Mesenteric fat pad (tissue), 1 donor: ENCODE results near the gene CAMSAP1. TPM values are rescaled to one million over a fixed set of nuclear protein-coding genes. Genes with fewer than 3 reads are reported as not detected.

Source experiments
- DNase-seq: peaks from one replicate; pipeline ENCODE4 v3.0.0-alpha.2; 2020; ENCODE audit warnings: low spot score
- total RNA-seq: library from RNA; stranded (reverse); fragmentation: NEBNext Ultra II Directional; extraction: Animal tissue kit (Norgen Biotek cat#: 25700); gene quantifications from one replicate; pipeline ENCODE4 v1.2.1, GENCODE V29; 2021
- donor health status: DM: yes; HTN: yes; CAD: no.

Gene CAMSAP1
- total RNA-seq, 1 donor from 2014 or later: 35.3 TPM

DNA sequence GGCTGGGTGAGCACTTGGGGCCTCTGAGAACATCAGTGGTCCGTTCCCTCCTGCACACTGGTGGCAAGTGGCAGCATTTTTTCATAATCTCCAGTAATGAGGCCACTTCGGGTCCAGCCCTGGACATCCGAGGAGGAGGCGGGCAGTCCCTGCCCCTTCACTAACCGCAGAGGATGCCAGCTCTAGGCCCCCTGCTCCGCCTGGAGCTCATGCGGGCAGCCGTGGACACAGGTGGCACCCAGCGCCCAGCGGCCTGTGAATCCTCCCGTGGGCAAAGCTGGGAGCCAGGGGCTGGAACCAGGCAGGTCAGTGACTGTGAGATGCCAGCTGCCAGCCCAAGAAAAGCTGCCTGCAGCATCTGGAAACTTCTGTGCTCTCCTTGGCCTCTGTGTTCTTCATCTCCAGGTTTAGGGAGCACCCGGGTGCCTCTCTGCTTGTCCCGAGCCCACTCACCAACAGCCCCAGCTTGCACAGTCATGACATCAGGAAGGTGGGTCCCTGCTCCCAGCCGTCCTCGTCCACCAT is 112.9 kb downstream of the CAMSAP1 start:
- no peak for DNase-seq

- no peak for DNase-seq
Observed at GRCh38 chr9:135794057-135794335, 113.3 kb downstream of the CAMSAP1 start.

DNA sequence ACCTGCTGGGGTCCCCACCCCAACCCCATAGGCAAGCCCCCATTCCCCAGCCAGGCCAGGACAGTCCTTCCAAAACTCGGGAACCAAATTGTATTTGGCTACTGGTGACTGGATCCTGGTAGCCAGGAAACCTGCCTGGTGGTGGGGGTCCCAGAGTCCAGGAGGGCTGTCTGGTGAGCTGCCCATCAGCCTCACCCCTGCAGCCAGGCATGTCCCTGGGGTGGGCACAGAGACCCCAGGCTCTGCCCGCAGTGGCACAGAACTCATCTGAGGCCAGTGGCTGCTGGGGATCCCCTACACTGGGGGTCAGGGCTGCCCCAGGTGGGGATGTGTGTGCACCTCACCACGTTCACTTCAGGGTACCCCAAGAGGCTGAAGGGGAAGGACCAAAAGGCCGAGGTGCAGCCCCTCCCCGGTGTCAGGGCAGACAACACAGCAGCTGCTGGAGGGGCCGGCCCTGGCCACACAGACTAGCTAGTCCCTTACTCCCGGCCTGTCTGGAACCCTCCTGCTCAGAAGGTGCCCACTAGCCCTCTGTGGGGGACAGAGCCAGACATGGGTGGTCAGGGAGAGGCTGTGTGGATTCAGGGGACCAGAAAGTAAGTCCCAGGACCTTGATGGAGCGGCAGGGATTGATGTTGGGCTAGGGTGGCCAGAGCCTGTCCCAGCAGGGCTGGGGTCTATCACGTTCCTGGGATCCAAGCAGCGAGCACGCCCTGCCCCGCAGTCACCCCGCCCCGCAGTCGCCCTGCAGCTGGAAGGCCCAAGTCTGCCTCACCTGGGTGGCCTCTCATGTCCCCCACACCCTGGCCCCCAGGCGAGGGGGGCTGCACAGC is 113.9 kb downstream of the CAMSAP1 start:
- DNase-seq: no peak

GRCh38 chr9:135792268-135793128 is 114.8 kb downstream of the CAMSAP1 start:
- DNase-seq: no peak

DNA sequence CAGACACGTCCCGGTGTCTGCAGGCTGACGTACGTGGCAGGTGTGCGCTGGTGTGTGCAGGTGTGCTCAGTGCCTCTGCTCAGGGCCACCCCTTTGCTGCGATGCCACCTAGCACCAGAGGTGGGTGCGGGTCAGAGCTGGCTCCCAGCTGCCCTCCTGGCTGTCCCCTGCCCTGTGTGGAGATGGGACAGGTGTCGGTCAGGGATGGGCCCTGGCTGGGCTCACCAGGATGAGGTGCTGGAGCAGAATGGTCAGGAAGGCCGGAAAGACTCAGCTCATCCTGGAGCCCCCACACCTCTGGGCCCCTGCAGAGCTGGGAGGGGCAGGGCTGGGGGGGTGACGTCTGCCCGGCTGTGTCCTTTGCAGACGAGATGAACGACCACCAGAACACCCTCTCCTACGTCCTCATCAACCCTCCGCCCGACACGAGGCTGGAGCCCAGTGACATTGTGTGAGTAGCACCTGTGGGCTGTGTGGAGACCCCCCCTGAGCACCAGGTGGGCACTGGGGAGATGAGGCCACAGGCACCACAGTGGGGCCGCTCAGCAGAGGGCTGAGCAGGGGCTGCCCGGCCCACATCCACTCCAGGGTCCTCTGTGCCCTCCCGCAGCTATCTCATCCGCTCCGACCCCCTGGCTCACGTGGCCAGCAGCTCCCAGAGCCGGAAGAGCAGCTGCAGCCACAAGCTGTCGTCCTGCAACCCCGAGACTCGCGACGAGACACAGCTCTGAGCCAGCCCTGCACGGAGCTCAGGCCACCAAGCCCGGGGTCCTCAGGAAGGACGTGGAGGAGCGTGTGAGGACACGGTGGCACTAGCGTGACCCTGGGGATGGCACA is 115.7 kb downstream of the CAMSAP1 start:
- DNase-seq: no peak

- DNase-seq: no peak
Observed at GRCh38 chr9:135790850-135791249, 116.5 kb downstream of the CAMSAP1 start.

DNA sequence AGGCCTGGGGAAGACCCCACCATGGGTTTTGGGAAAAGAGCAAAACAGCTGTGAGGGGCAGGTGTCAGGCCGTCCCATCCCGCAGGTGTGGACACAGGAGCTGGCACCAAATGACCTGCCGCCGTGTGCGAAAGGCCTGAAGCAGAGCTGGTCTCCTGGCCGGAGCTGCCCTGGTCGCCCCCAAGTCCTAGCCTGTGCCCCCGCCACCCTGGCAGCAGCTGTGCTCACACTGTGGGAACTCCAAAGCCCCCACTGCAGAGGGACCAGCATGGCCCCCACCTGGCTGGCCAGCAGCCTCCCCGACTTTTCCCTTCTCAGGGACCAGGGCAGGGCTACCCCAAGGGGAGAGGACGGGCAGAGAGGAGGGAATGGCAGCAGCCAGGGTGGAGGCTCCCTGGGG is 117.0 kb downstream of the CAMSAP1 start:
- no peak for DNase-seq

GRCh38 chr9:135789838-135790291 is 117.5 kb downstream of the CAMSAP1 start:
- no peak for DNase-seq

GRCh38 chr9:135788576-135789300 is 118.6 kb downstream of the CAMSAP1 start:
- no peak for DNase-seq

DNA sequence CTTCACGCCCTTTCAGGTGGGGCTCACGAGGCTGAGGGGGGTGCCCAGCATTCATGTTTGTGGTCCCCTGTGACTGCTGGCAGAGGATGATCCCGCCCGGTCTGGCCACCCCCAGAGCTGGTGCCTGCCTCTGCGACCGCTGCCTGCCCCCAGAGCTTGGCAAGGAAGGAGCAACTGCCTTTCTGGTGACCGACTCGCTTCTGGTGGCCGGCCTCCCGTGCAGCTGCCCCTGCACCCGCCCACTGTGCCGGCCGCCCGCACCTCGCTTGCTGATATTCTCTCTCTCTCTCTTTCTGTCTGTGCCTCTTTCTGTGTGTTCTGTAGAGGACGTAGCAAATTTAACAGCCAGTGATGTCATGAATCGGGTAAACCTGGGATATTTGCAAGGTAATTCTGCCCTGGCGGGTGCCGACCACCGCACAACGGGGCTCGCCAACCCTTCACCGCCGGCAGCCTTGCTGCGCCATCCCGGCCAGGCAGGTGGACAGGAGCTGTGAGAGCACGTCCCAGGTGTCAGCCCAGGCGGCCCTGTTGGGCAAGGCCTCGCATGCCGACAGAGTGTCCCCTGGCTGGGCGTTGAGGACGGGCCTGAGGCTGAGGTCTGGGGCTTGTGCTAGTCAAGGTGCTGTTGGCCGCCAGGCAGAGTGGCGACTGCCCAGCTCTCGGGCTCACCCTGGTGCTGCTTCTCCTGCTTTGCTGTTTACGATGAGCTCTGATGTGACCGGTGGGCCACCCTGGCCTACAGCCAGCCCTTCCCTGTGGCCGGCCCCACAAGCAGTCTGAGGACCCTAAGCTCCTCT is 119.4 kb downstream of the CAMSAP1 start:
- DNase-seq: no peak

DNA sequence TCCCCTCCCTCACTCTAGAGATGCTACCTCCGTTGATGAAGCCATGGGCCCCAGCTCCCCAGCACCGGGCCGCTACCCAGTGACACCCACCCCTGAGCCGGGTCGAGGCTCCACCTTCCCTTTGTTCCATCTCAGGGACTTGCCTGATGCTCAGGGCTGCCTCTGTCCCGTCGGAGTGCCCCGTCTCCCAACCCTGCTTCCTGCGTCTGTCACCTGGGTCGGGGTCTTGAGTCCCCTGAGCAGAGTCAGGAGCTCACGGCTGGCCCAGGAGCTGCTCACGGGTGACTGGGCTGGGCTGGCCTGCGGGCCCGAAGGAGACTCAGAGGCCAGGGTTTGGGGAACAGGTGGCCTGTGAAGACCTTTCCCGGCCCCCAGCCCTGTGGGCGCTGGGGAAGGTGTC is 120.0 kb downstream of the CAMSAP1 start:
- DNase-seq: no peak

GRCh38 chr9:135786146-135786690 is 121.1 kb downstream of the CAMSAP1 start:
- no peak for DNase-seq

GRCh38 chr9:135785013-135785575 is 122.3 kb downstream of the CAMSAP1 start:
- DNase-seq: no peak

DNA sequence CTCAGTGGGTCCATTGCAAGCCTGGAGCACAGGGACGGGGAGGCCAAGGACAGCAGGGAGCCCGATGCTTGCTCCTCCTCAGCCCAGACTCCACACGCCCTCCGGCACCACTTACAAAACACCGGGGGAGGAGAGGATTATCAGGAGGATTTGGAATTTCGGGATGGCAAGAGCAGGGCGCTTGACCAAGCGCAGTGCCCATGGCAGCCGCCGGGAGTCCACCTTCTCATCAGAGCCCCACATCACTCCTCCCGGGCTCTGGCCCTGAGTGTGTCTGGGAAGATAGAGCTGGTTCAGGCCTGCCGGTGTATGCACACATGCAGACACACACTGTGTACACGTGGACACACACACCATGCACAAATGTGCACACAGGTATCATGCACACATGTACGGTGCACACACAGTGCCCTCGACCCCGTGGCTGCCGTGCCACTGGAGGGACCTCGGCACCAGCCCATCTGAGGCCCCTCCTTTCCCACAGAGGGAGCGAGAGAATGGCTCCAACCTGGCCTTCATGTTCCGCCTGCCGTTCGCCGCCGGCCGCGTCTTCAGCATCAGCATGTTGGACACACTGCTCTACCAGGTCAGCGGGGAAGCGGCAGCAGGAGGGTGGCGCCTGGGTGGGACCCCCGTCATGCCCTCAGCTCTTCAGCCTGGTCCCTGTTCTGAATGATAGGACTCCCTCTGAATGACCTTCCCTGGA is 123.7 kb downstream of the CAMSAP1 start:
- DNase-seq: no peak

- no peak for DNase-seq
Observed at GRCh38 chr9:135782946-135783345, 124.4 kb downstream of the CAMSAP1 start.

GRCh38 chr9:135780626-135781025 is 126.7 kb downstream of the CAMSAP1 start:
- DNase-seq: no peak

DNA sequence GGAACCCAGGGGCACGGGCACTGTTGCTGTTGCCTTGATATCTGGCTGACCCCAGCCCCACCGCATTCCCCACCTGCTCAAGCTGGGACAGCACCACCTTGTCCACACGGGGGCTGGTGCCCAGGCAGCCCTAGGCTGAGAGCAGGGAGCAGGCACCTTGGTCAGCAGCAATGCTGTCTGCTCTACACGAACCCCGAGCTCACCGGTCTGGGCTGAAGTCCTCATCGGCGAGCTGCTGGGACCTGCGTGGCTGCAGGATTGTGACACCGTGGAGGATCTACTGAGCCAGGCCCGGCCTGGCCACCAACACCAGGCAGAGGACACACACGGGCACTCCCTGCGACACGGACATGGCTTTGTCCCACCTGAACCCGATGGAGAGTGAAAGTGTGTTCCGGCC is 127.3 kb downstream of the CAMSAP1 start:
- no peak for DNase-seq

- no peak for DNase-seq
Observed at GRCh38 chr9:135779571-135779970, 127.8 kb downstream of the CAMSAP1 start.

- DNase-seq: no peak
Observed at GRCh38 chr9:135778421-135778820, 128.9 kb downstream of the CAMSAP1 start.
